Sigmoid colon (tissue), 4 donors: ENCODE data around the gene TMEM59L.

Source experiments
- CTCF ChIP-seq, 4 experiments: fragments of 450-650 bp in 3 of 4; fragments of 200-600 bp in 1 of 4; IDR thresholded peaks; one replicate each; pipeline ENCODE4 v1.5.1; 2016 to 2019; ENCODE audit warnings: antibody characterized with exemption in 4 of 4, mild to moderate bottlenecking in 3 of 4, moderate library complexity in 2 of 4
- EP300 ChIP-seq, 4 donors: sonication (generic); formaldehyde crosslinking; IDR thresholded peaks; one replicate each; pipeline ENCODE4 v1.6.1; 2017; ENCODE audit warnings: antibody characterized with exemption in 4 of 4
- POLR2A ChIP-seq, 2 donors: fragments of 450-650 bp; IDR thresholded peaks; one replicate each; pipeline ENCODE4 v1.6.1; 2016; ENCODE audit warnings: antibody characterized with exemption in 2 of 2, mild to moderate bottlenecking in 2 of 2, moderate library complexity in 2 of 2
- POLR2AphosphoS5 ChIP-seq, 4 donors: sonication (generic); formaldehyde crosslinking; IDR thresholded peaks; one replicate each; pipeline ENCODE4 v1.6.1; 2017; ENCODE audit warnings: antibody characterized with exemption in 4 of 4

- no peak for TF ChIP-seq CTCF (IDR thresholded peaks at IDR 0.05)
- no peak for TF ChIP-seq EP300 (IDR thresholded peaks at IDR 0.05)
- TF ChIP-seq POLR2A (IDR thresholded peaks at IDR 0.05), result no peak
- no peak for TF ChIP-seq POLR2AphosphoS5 (IDR thresholded peaks at IDR 0.05)
Observed at GRCh38 chr19:18620902-18621301, 8.2 kb downstream of the TMEM59L start.
